ENCODE results near the gene DOCK2. TPM values are rescaled to one million over a fixed set of nuclear protein-coding genes. Genes with fewer than 3 reads are reported as not detected.
A peak's percentile ranks its signal among the peaks of the same experiment; 100 is the strongest.
"Not testable (repeated sequence)": the region's sequence is repeated elsewhere in the genome, so short reads cannot be mapped to it uniquely, and the experiment has no call there.

DOCK2 gene
- polyA plus RNA-seq, 1 experiment: 2.0 TPM

- POLR2A ChIA-PET: no interaction called here
- no peak overlapping the region for H3K4me3 ChIP-seq (ENCODE audit: low read depth, low read length)
- no peak for TF ChIP-seq CTCF (IDR thresholded peaks at IDR 0.05; ENCODE audit: insufficient read depth, low read depth, low read length)
- H3K27me3 ChIP-seq (ENCODE audit: control insufficient read depth, insufficient read depth, low read length): no peaks in the 10 kb centered on the region
- no peak for DNase-seq (ENCODE audit: low read depth)
- H3K36me3 ChIP-seq (ENCODE audit: control insufficient read depth, insufficient read depth, low read length): no peaks in the 10 kb centered on the region
- CTCF ChIA-PET: interaction anchor here (0.6 kb wide), 1 partner anchor 15 kb away, joined by 4 read pairs; no protein-coding TSS in a partner anchor
Observed at GRCh38 chr5:169610606-169611005, 26.5 kb upstream of the DOCK2 start.

GRCh38 chr5:169615561-169615960, 21.5 kb upstream of the DOCK2 start:
- DNase-seq (ENCODE audit: low read depth): no peak
- H3K27me3 ChIP-seq (ENCODE audit: control insufficient read depth, insufficient read depth, low read length): no peaks in the 10 kb centered on the region
- no peak for TF ChIP-seq CTCF (IDR thresholded peaks at IDR 0.05; ENCODE audit: insufficient read depth, low read depth, low read length)
- POLR2A ChIA-PET: no interaction called here
- CTCF ChIA-PET: interaction anchor here (0.7 kb wide), 1 partner anchor 984 kb away, joined by 4 read pairs; no protein-coding TSS in a partner anchor
- H3K4me3 ChIP-seq (ENCODE audit: low read depth, low read length): no peak overlapping the region
- no peaks in the 10 kb centered on the region for H3K36me3 ChIP-seq (ENCODE audit: control insufficient read depth, insufficient read depth, low read length)

GRCh38 chr5:169624307-169624706, 12.8 kb upstream of the DOCK2 start:
- CTCF ChIA-PET; H3K4me3 ChIP-seq (ENCODE audit: low read depth, low read length); H3K36me3 ChIP-seq (ENCODE audit: control insufficient read depth, insufficient read depth, low read length); DNase-seq (ENCODE audit: low read depth); POLR2A ChIA-PET; H3K27me3 ChIP-seq (ENCODE audit: control insufficient read depth, insufficient read depth, low read length): not testable (repeated sequence)

- TF ChIP-seq CTCF (IDR thresholded peaks at IDR 0.05; ENCODE audit: insufficient read depth, low read depth, low read length): no peak
- H3K4me3 ChIP-seq (ENCODE audit: low read depth, low read length): no peak overlapping the region
- H3K36me3 ChIP-seq (ENCODE audit: control insufficient read depth, insufficient read depth, low read length): no peaks in the 10 kb centered on the region
- no peaks in the 10 kb centered on the region for H3K27me3 ChIP-seq (ENCODE audit: control insufficient read depth, insufficient read depth, low read length)
- ChIA-PET CTCF (no interaction called here), POLR2A (no interaction called here)
- DNase-seq (ENCODE audit: low read depth): peak; percentile 84
Observed at GRCh38 chr5:169626779-169627178, 10.3 kb upstream of the DOCK2 start.

GRCh38 chr5:169627551-169627950, 9.5 kb upstream of the DOCK2 start:
- Histone ChIP-seq H3K36me3 (ENCODE audit: control insufficient read depth, insufficient read depth, low read length) (no peaks in the 10 kb centered on the region), H3K4me3 (ENCODE audit: low read depth, low read length) (no peak overlapping the region), H3K27me3 (ENCODE audit: control insufficient read depth, insufficient read depth, low read length) (no peaks in the 10 kb centered on the region)
- TF ChIP-seq CTCF (IDR thresholded peaks at IDR 0.05; ENCODE audit: insufficient read depth, low read depth, low read length): no peak
- ChIA-PET CTCF (no interaction called here), POLR2A (no interaction called here)
- no peak for DNase-seq (ENCODE audit: low read depth)

- Histone ChIP-seq H3K4me3 (ENCODE audit: low read depth, low read length) (no peak overlapping the region), H3K36me3 (ENCODE audit: control insufficient read depth, insufficient read depth, low read length) (no peaks in the 10 kb centered on the region), H3K27me3 (ENCODE audit: control insufficient read depth, insufficient read depth, low read length) (no peaks in the 10 kb centered on the region)
- ChIA-PET CTCF (no interaction called here), POLR2A (no interaction called here)
- DNase-seq (ENCODE audit: low read depth): peak; percentile 76
- TF ChIP-seq CTCF (IDR thresholded peaks at IDR 0.05; ENCODE audit: insufficient read depth, low read depth, low read length): no peak
Observed at GRCh38 chr5:169628892-169629291, 8.2 kb upstream of the DOCK2 start.
